ENCODE measurements around the gene EXOC5.
"Not testable (repeated sequence)": the region's sequence is repeated elsewhere in the genome, so short reads cannot be mapped to it uniquely, and the experiment has no call there.

The EXOC5 gene

DNA sequence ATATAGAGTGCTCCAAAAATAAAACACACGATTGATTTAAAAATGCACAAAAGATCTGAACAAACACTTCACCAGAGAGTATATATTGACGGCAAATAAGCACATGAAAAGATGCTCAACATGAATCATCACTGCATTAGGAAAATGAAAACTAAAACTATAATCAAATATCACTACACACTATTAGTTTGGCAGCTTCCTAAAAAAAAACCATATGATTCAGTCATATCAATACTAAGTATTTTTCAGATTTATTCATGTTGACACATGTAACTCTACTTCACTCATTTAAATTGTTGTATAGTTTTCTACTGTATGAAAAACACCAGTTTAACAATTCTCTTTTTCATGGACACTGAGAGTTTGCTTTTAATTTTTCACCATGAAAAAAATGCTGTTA is 41.6 kb downstream of the EXOC5 start:
- DNase-seq (ENCODE audit: low read depth), result no peak
- H3K4me3 ChIP-seq (replicated peaks; ENCODE audit: low read depth, low read length), result no peak overlapping the region
- no peak for TF ChIP-seq CTCF (IDR thresholded peaks at IDR 0.05; ENCODE audit: low read length, missing control alignments)

GRCh38 chr14:57221931-57222330 is 46.8 kb downstream of the EXOC5 start:
- TF ChIP-seq CTCF (IDR thresholded peaks at IDR 0.05; ENCODE audit: low read length, missing control alignments), result no peak
- no peak for DNase-seq (ENCODE audit: low read depth)
- no peak overlapping the region for H3K4me3 ChIP-seq (replicated peaks; ENCODE audit: low read depth, low read length)

DNA sequence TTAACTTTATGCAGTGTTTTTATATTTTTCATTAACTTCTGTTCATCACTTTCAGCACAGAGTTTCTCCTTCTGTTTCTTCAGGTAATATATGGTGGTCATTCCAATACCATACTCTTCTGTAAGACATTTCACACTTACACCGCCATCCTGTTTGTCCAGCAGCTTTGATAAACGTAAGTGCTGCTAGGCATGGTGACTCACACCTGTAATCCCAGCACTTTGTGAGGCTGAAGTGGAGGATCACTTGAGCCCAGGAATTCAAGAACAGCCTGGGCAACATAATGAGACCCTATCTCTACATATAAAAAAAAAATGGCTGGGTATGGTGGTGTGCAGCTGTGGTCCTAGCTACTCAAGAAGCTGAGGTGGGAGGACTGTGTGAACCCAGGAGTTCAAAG is 55.8 kb downstream of the EXOC5 start:
- H3K4me3 ChIP-seq (replicated peaks; ENCODE audit: low read depth, low read length), result no peak overlapping the region
- DNase-seq (ENCODE audit: low read depth), result no peak
- no peak for TF ChIP-seq CTCF (IDR thresholded peaks at IDR 0.05; ENCODE audit: low read length, missing control alignments)

DNA sequence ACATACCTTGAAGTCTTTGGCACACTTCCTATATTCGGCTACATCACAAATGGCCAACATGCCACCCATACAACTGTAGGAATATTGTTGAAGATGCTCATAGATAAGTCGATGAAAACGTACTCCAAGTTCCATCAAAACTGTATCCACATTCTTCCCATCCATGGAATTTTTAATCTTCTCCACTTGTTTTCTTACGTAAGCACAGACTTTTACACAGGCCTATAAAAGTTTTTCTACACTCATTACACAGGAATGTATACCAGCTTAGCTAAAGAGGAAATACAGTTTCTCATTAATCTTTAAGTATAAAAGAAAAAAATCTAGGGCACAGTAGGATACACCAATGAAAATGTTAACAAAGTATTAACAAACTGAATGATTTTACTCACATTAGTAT is 59.1 kb downstream of the EXOC5 start:
- DNase-seq (ENCODE audit: low read depth), result peak; percentile 47
- no peak for TF ChIP-seq CTCF (IDR thresholded peaks at IDR 0.05; ENCODE audit: low read length, missing control alignments)
- H3K4me3 ChIP-seq (replicated peaks; ENCODE audit: low read depth, low read length), result no peak overlapping the region

GRCh38 chr14:57205938-57206337 is 62.8 kb downstream of the EXOC5 start:
- no peak overlapping the region for H3K4me3 ChIP-seq (replicated peaks; ENCODE audit: low read depth, low read length)
- peak; percentile 28 for DNase-seq (ENCODE audit: low read depth)
- no peak for TF ChIP-seq CTCF (IDR thresholded peaks at IDR 0.05; ENCODE audit: low read length, missing control alignments)

GRCh38 chr14:57202672-57203071 is 66.0 kb downstream of the EXOC5 start:
- not testable (repeated sequence) for DNase-seq (ENCODE audit: low read depth)
- TF ChIP-seq CTCF (IDR thresholded peaks at IDR 0.05; ENCODE audit: low read length, missing control alignments), result peak; percentile 2

GRCh38 chr14:57199921-57200320 is 68.8 kb downstream of the EXOC5 start:
- TF ChIP-seq CTCF (IDR thresholded peaks at IDR 0.05; ENCODE audit: low read length, missing control alignments), result no peak
- peak; percentile 54 for DNase-seq (ENCODE audit: low read depth)
- no peak overlapping the region for H3K4me3 ChIP-seq (replicated peaks; ENCODE audit: low read depth, low read length)

More at GRCh38 chr14:57202672-57203071, 66.0 kb downstream of the EXOC5 start:
- H3K4me3 ChIP-seq (replicated peaks; ENCODE audit: low read depth, low read length), result not testable (repeated sequence)

Data from fibroblast of pulmonary artery (primary cell).